Psoas muscle (tissue), 8 donors: ENCODE measurements around the gene RABEPK. TPM values are rescaled to one million over a fixed set of nuclear protein-coding genes. Genes with fewer than 3 reads are reported as not detected.

Source experiments
- ATAC-seq, 4 donors: fragments of 200-7000 bp; cut with Tn5 transposase; one replicate each; pipeline ENCODE4 v1.9.1; 2020; ENCODE audit warnings: moderate library complexity in 3 of 4, mild to moderate bottlenecking in 2 of 4
- DNase-seq, 2 donors: peaks; one replicate each; pipeline ENCODE4 v3.0.0-alpha.2; 2020
- H3K27ac ChIP-seq: fragments of 200-600 bp; one replicate; pipeline ENCODE4 v1.8.0; 2022
- H3K27me3 ChIP-seq, 3 donors: fragments of 200-600 bp in 1 of 3; one replicate each; pipeline versions ENCODE4 v1.6.1 to v1.8.0; 2013 to 2022; ENCODE audit warnings: low read length in 2 of 3, mild to moderate bottlenecking in 2 of 3, moderate library complexity in 1 of 3; ENCODE audit not compliant: insufficient read depth in 3 of 3
- H3K36me3 ChIP-seq, 2 donors: fragments of 200-600 bp in 1 of 2; one replicate each; pipeline versions ENCODE4 v1.6.1 to v1.8.0; 2013 to 2022; ENCODE audit warnings: low read depth in 1 of 2, mild to moderate bottlenecking in 1 of 2, moderate library complexity in 1 of 2; ENCODE audit not compliant: insufficient read depth in 1 of 2
- H3K4me1 ChIP-seq: fragments of 200-600 bp; one replicate; pipeline ENCODE4 v1.8.0; 2022
- H3K4me3 ChIP-seq: fragments of 200-600 bp; one replicate; pipeline ENCODE4 v1.8.0; 2022; ENCODE audit warnings: mild to moderate bottlenecking
- H3K9me3 ChIP-seq: fragments of 200-600 bp; one replicate; pipeline ENCODE4 v1.8.0; 2022
- WGBS, 3 donors: extraction: QIAGEN DNeasy Blood & Tissue Kit; methylation state at CpG; one replicate each; pipeline versions ENCODE4 v1.1.6 to v1.1.7; 2013; 5-methylcytosine and 5-hydroxymethylcytosine counted together
- intact Hi-C, 2 donors: fragments of 100-400 bp; cut with DNase I; formaldehyde crosslinking; loops; one replicate each; pipeline versions ENCODE4 v1.11.0 to v1.14.2; 2022
- polyA plus RNA-seq, 3 donors: library from polyadenylated mRNA; stranded (reverse); fragments of 200-250 nt; gene quantifications; one replicate each; pipeline ENCODE4 v1.2.3, GENCODE V29; 2013
- total RNA-seq, 4 donors: library from RNA; stranded (reverse); fragmentation: NEBNext Ultra II Directional in 2 of 4; extraction: Animal tissue kit (Norgen Biotek cat#: 25700) in 2 of 4; gene quantifications; one replicate each; pipeline versions ENCODE4 v1.2.1 to v1.2.4, GENCODE V29; 2021 to 2023
- TF ChIP-seq, protein P1 (sequence below): fragments of 200-600 bp; IDR thresholded peaks from one replicate; pipeline ENCODE4 v1.8.0; 2022; ENCODE audit warnings: antibody characterized with exemption
- donor health status: healthy with polysubstance abuse.
- donor health status: DM: no; HTN: no; CAD: no; lungs with moderate emphysema.
- donor health status: Bipolar disorder and iron deficiency.
- donor health status: healthy.
- donor health status: DM: yes; HTN: yes; CAD: no.
- donor health status: DM: no; HTN: no; CAD: no.
- donor health status: DM: no; HTN: no; CAD: no.
- donor health status: DM: yes; HTN: yes; CAD: no.

The RABEPK gene
- total and polyA plus RNA-seq, 7 donors = 8.8 to 34.5 (median 12.5) TPM

DNA sequence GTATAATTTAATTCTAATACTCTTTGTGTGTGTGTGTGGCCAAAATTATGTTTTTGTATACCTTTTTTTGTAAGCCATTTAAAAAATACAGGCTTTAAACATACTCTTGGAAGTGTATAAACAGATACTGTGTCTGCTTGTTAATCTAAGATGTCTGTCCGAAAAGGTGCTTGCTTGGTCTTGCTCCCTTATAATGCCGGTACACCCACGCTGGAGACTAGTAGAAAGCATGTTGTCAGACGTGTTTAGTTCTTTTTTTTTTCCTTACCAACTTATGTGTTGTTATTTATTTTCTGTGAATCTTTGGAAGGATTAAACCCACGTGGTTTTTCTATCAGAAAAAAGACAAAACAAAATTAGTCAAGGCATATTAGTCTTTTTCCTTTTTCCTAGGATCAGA, 70.7 kb downstream of the RABEPK start:
- Histone ChIP-seq H3K27ac (no peak overlapping the region), H3K27me3 (no peaks in the 10 kb centered on the region), H3K4me3 (no peak overlapping the region), H3K4me1 (peaks cover 15% of the 10 kb centered on the region), H3K9me3 (no peaks in the 10 kb centered on the region), H3K36me3 (peaks cover 4 to 21% of the 10 kb centered on the region in 2 donors)
- no peak for ATAC-seq
- DNase-seq = no peak
- TF ChIP-seq, protein P1, sequence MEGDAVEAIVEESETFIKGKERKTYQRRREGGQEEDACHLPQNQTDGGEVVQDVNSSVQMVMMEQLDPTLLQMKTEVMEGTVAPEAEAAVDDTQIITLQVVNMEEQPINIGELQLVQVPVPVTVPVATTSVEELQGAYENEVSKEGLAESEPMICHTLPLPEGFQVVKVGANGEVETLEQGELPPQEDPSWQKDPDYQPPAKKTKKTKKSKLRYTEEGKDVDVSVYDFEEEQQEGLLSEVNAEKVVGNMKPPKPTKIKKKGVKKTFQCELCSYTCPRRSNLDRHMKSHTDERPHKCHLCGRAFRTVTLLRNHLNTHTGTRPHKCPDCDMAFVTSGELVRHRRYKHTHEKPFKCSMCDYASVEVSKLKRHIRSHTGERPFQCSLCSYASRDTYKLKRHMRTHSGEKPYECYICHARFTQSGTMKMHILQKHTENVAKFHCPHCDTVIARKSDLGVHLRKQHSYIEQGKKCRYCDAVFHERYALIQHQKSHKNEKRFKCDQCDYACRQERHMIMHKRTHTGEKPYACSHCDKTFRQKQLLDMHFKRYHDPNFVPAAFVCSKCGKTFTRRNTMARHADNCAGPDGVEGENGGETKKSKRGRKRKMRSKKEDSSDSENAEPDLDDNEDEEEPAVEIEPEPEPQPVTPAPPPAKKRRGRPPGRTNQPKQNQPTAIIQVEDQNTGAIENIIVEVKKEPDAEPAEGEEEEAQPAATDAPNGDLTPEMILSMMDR = no peak
- WGBS, 3 donors = 74 to 86% (median 76%) methylated on average over 5 of the region's 5 CpGs
- intact Hi-C loops = no loop called here

DNA sequence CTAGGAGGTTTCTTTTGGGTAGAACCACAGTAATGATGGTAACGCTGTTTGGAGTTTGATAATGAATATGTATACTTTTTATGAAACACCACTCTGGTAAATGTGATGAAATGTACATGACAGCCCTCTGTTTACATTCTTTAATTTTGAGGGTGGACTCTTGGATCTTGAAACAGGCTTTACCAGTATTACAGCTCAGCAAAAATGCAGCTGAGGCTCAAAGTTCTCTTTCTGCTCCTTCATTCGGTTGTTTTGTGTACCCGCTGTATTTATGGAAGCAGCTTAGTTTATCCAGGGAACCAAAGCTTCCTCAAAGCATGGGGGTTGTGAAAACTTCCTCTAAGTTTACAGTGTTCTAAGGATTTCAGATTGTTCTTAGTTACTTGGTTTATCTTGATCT, 72.4 kb downstream of the RABEPK start:
- DNase-seq (no peak), ATAC-seq (no peak)
- Histone ChIP-seq H3K4me1 (peaks cover 15% of the 10 kb centered on the region), H3K27ac (no peak overlapping the region), H3K9me3 (no peaks in the 10 kb centered on the region), H3K4me3 (no peak overlapping the region), H3K36me3 (peaks cover 0 to 9% of the 10 kb centered on the region in 2 donors), H3K27me3 (no peaks in the 10 kb centered on the region)
- intact Hi-C loops = no loop called here
- 72 to 74% (median 73%) methylated on average over 3 of the region's 3 CpGs for WGBS, 3 donors
- TF ChIP-seq, protein P1 = no peak

DNA sequence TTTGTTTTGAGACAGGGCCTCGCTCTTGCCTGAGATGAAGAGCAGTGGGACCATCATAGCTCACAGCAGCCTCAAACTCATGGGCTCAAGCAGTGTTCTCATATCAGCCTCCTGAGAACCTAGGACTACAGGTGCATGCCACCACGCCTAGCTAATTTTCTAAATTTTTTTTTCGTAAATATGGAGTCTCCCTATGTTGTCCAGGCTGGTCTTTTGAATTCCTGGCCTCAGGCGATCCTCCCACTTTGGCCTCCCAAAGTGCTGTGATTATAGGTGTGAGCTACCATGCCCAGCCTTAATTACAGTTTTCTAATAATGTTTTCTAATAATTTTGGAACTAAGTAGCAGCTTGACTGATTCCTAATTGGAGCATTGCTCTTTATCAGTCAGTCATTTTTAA, 76.4 kb downstream of the RABEPK start:
- no peak for ATAC-seq

DNA sequence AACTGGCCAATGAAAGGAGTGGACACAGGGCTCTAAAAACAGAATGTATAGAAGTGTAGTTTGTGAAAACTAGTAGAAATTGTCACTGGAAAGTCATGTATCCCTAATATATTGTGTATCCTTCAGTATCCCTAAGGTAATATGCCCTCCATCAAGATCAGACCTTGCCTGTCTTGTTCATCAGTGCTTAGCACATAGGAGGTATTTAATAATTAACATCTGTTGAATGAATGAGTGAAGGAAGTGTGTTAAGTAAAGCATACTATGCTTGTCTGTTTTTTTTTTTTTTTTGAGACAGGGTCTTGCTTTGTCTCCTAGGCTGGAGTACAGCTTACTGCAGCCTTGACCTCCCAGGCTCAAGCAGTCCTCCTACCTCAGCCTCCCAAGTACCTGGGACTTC, 77.1 kb downstream of the RABEPK start:
- no peak for DNase-seq
- H3K36me3 ChIP-seq = no peaks in the 10 kb centered on the region
- ATAC-seq = no peak
- intact Hi-C loops = no loop called here
- H3K4me1 ChIP-seq = peaks cover 18% of the 10 kb centered on the region
- H3K9me3 ChIP-seq = no peaks in the 10 kb centered on the region
- no peak overlapping the region for H3K27ac ChIP-seq
- TF ChIP-seq, protein P1 = no peak
- no peaks in the 10 kb centered on the region for H3K27me3 ChIP-seq
- H3K4me3 ChIP-seq = no peak overlapping the region

More for the DNA sequence above, 76.4 kb downstream of the RABEPK start:
- no peak for DNase-seq
- Histone ChIP-seq H3K27ac (no peak overlapping the region), H3K9me3 (no peaks in the 10 kb centered on the region), H3K36me3 (no peaks in the 10 kb centered on the region), H3K4me1 (peaks cover 18% of the 10 kb centered on the region), H3K27me3 (no peaks in the 10 kb centered on the region), H3K4me3 (no peak overlapping the region)
- WGBS, 3 donors = 97 to 98% (median 98%) methylated on average over 4 of the region's 4 CpGs
- intact Hi-C loops = no loop called here
- TF ChIP-seq, protein P1 = no peak

DNA sequence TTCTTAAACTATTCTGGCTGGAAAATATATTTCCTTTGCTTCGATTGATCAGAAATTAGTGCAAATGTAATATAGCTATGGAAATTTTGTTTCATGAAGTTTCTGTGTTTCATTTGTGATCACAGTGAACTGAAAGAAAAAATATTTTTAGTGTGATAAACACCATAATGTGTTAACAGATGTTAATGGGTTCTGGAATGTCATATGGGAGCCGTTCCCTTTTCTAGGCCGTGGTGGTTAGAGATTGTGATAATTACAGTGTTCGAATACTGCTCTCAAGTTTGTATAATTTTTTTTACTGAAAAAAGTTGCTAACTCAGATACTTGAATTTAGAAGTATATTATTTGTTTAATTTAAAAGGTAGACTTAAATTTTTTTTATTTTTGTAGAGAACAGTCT, 80.6 kb downstream of the RABEPK start:
- peak in 1 of 4 donors; percentile 12 for ATAC-seq
- Histone ChIP-seq H3K4me1 (peaks cover 8% of the 10 kb centered on the region), H3K4me3 (no peak overlapping the region), H3K27ac (peak overlapping the region; percentile 82), H3K27me3 (no peaks in the 10 kb centered on the region), H3K9me3 (no peaks in the 10 kb centered on the region), H3K36me3 (no peaks in the 10 kb centered on the region)
- TF ChIP-seq, protein P1 = no peak
- intact Hi-C loops = no loop called here
- no peak for DNase-seq
- WGBS, 3 donors = 48 to 57% (median 55%) methylated on average over 4 of the region's 4 CpGs
